HepG2 (cell line): ENCODE measurements around the gene SLC22A23. TPM values are rescaled to one million over a fixed set of nuclear protein-coding genes. Genes with fewer than 3 reads are reported as not detected.

Experiments
- ATAC-seq: fragments of 200-7000 bp; cut with Tn5 transposase; 3 replicates; pipeline ENCODE4 v1.9.1; 2020; ENCODE audit warnings: mild to moderate bottlenecking, moderate library complexity
- BruUV-seq: library from RNA; stranded (reverse); fragments of 400-500 nt; replicated peaks from 2 replicates; lab custom pipeline; 2021; lab: Mats Ljungman, UMichigan
- CTCF ChIA-PET: fragments of 300-600 bp; formaldehyde crosslinking; extraction: SDS; loops from one replicate; lab custom pipeline; 2021; ENCODE audit warnings: low total read pairs, inconsistent platforms, low intra/inter-chr PET ratio; lab: Yijun Ruan, JAX
- POLR2A ChIA-PET: fragments of 350-600 bp; sonication (Branson Sonifier 250); formaldehyde crosslinking; loops from one replicate; lab custom pipeline; 2020; ENCODE audit warnings: antibody characterized with exemption, inconsistent platforms; lab: Yijun Ruan, JAX
- DNase-seq: peaks from one replicate; pipeline ENCODE4 v3.0.0-alpha.2; 2015; ENCODE audit warnings: low spot score
- FAIRE-seq: peaks from 3 replicates; lab custom pipeline; 2011; peaks lifted over from hg19 to GRCh38; lab: Jason Lieb, UNC
- H2AFZ ChIP-seq: one replicate; pipeline ENCODE4 v1.6.1; 2011; ENCODE audit warnings: low read length, inconsistent platforms
- H3K27ac ChIP-seq: fragments of 300-600 bp; 3 replicates; pipeline ENCODE4 v1.8.0; 2011; ENCODE audit warnings: mixed run types, mild to moderate bottlenecking, mixed read lengths, low read length, inconsistent platforms; ENCODE audit not compliant: insufficient read depth; ENCODE audit errors: extremely low read length
- H3K27me3 ChIP-seq, 2 experiments: fragments of 200-600 bp in 1 of 2; 2 replicates in 1 of 2; 3 replicates in 1 of 2; pipeline versions ENCODE4 v1.6.0 to v1.8.0; 2011; ENCODE audit warnings: low read length in 2 of 2, mild to moderate bottlenecking in 2 of 2, moderate library complexity in 2 of 2, inconsistent platforms in 1 of 2; ENCODE audit not compliant: insufficient read depth in 2 of 2, control insufficient read depth in 1 of 2
- H3K36me3 ChIP-seq, 2 experiments: fragments of 200-600 bp in 1 of 2; replicated peaks in 1 of 2; 2 replicates in 1 of 2; 3 replicates in 1 of 2; pipeline versions ENCODE4 v1.5.1 to v1.8.0; 2011; ENCODE audit warnings: low read length in 2 of 2, inconsistent platforms in 1 of 2; ENCODE audit not compliant: insufficient read depth in 2 of 2, control insufficient read depth in 1 of 2
- H3K4me1 ChIP-seq: 2 replicates; pipeline ENCODE4 v1.5.1; 2012; ENCODE audit warnings: low read length, inconsistent platforms; ENCODE audit not compliant: insufficient read depth
- H3K4me2 ChIP-seq: 2 replicates; pipeline ENCODE4 v1.6.0; 2011; ENCODE audit warnings: low read depth, low read length, inconsistent platforms
- H3K4me3 ChIP-seq, 3 experiments: fragments of 200-600 bp in 1 of 3; sonication (generic), shearing (Covaris generic) in 1 of 3; replicated peaks in 1 of 3; 2 replicates each; pipeline ENCODE4 v1.5.1; 2011 to 2016; ENCODE audit warnings: low read length in 3 of 3, inconsistent platforms in 2 of 3, low read depth in 2 of 3, mild to moderate bottlenecking in 2 of 3, control low read depth in 1 of 3, mixed read lengths in 1 of 3; ENCODE audit not compliant: insufficient read depth in 1 of 3
- H3K79me2 ChIP-seq: one replicate; pipeline ENCODE4 v1.6.1; 2011; ENCODE audit warnings: low read length, inconsistent platforms; ENCODE audit not compliant: insufficient read depth
- H3K9ac ChIP-seq: 2 replicates; pipeline ENCODE4 v1.6.0; 2011; ENCODE audit warnings: mild to moderate bottlenecking, low read depth, low read length, inconsistent platforms; ENCODE audit not compliant: insufficient read depth
- H3K9me3 ChIP-seq: 2 replicates; pipeline ENCODE4 v1.5.1; 2012; ENCODE audit warnings: mild to moderate bottlenecking, low read length
- H4K20me1 ChIP-seq: 2 replicates; pipeline ENCODE4 v1.6.0; 2011; ENCODE audit warnings: inconsistent platforms, mild to moderate bottlenecking, low read length, moderate library complexity; ENCODE audit not compliant: insufficient read depth
- RBM22 ChIP-seq: fragments of 200-400 bp; formaldehyde crosslinking; optimal IDR thresholded peaks from 2 replicates; pipeline ENCODE3; 2017; ENCODE audit warnings: mild to moderate bottlenecking, low read length, moderate library complexity
- ZBTB33 ChIP-seq: sonication (generic); formaldehyde crosslinking; IDR thresholded peaks from 2 replicates; pipeline ENCODE4 v1.4.0; 2020; ENCODE audit warnings: missing genetic modification reagents
- ZKSCAN1 ChIP-seq: fragments of 150-350 bp; IDR thresholded peaks from 2 replicates; pipeline ENCODE4 v1.6.1; 2014; ENCODE audit warnings: low read length
- WGBS: methylation state at CpG from one replicate; pipeline ENCODE4 v1.1.6; 2017; ENCODE audit warnings: low lambda C conversion rate; 5-methylcytosine and 5-hydroxymethylcytosine counted together
- in situ Hi-C: cut with HindIII; loops from 2 replicates; pipeline ENCODE4 v1.10.0; 2017; ENCODE audit warnings: low pct_unique_long_range_greater_than_20kb; ENCODE audit not compliant: extremely low pct_ligation_motif_present
- intact Hi-C: fragments of 100-400 bp; cut with micrococcal nuclease; formaldehyde crosslinking; loops from one replicate; pipeline ENCODE4 v1.10.0; 2022; ENCODE audit not compliant: unreplicated experiment
- polyA plus RNA-seq, 8 experiments: library from polyadenylated mRNA; depleted of rRNA in 3 of 8; stranded (reverse) in 7 of 8; unstranded in 1 of 8; fragments of >200 nt; fragmentation: Illumina TruSeq in 4 of 8; extraction: Trizol in 4 of 8; gene quantifications; 2 replicates each; pipeline versions ENCODE4 v1.2.1 to v1.2.3, GENCODE V29; 2011 to 2016; ENCODE audit warnings: low read depth in 4 of 8, missing spikeins in 1 of 8, mixed read lengths in 1 of 8; ENCODE audit not compliant: insufficient read depth in 1 of 8
- total RNA-seq, 5 experiments: library from RNA; depleted of rRNA; stranded (reverse); fragments of >200 nt; fragmentation: Illumina TruSeq; extraction: Trizol; gene quantifications; 2 replicates each; pipeline ENCODE4 v1.2.3, GENCODE V29; 2016; ENCODE audit warnings: low read depth in 1 of 5
- TF ChIP-seq, protein P1 (sequence below): sonication (generic); formaldehyde crosslinking; IDR thresholded peaks from 2 replicates; pipeline ENCODE4 v1.4.0; 2020; ENCODE audit warnings: mild to moderate bottlenecking, missing genetic modification reagents

SLC22A23 gene
- total and polyA plus RNA-seq, 2 of the 13 experiments (the other 11 are each of a cell fraction or from before 2014, with no cell fraction given), result 11.8 to 17.5 TPM

DNA sequence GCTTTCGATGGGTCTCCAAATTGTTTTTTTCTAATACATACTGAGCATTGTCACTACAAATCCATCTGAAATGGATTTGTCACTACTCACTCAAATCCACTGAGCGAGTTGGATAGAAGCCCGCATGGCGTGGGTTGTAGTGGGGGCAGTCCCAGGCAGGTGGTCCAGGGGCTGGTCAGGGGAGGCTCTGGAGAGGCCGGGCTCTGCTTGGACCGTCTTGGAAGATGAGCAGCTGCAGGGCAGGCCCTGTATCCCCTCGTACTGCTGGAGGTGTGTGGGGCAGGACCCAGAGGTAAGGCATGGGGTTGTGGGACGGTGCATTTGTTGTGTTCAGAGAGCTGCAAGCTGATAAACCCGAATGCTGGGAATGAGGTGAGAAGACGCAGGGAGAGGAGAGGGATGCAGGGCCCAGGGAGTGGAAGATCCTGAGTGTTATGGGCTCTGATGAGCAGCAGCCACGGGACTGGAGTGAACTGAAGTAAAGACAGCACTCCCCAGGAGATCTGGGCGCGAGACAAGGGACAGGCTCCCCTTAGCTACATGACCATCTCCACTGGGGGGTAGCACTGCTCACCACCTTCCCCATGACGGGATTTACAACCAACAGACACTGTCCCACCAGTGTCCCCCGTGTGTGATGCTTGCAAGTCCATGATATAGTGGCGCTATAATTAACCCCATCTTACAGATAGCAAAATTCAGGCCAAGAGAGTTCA lies 152.2 kb downstream of the SLC22A23 start:
- Histone ChIP-seq H3K27me3 (no peaks in the 10 kb centered on the region), H3K9ac (no peak overlapping the region), H3K27ac (no peak overlapping the region), H3K4me2 (no peak overlapping the region), H4K20me1 (no peaks in the 10 kb centered on the region), H3K9me3 (no peaks in the 10 kb centered on the region), H3K79me2 (no peaks in the 10 kb centered on the region), H3K4me1 (no peaks in the 10 kb centered on the region), H2AFZ (no peak overlapping the region), H3K4me3 (no peak overlapping the region), H3K36me3 (peaks cover 26 to 60% of the 10 kb centered on the region in 2 experiments)
- FAIRE-seq (no peak), DNase-seq (no peak), ATAC-seq (peak; percentile 15; the same call in 2 of the 3 replicates)
- 97% methylated on average over 16 of the region's 16 CpGs for WGBS
- ChIA-PET POLR2A (no interaction called here), CTCF (no interaction called here)
- no TSS peak for BruUV-seq
- in situ Hi-C loops, result no loop called here
- intact Hi-C loops, result no loop called here
- TF ChIP-seq ZBTB33 (CRISPR knock-in tag), result 0 out of 2 replicates have a peak, but pooled peaks have one; percentile 34
- TF ChIP-seq, protein P1, sequence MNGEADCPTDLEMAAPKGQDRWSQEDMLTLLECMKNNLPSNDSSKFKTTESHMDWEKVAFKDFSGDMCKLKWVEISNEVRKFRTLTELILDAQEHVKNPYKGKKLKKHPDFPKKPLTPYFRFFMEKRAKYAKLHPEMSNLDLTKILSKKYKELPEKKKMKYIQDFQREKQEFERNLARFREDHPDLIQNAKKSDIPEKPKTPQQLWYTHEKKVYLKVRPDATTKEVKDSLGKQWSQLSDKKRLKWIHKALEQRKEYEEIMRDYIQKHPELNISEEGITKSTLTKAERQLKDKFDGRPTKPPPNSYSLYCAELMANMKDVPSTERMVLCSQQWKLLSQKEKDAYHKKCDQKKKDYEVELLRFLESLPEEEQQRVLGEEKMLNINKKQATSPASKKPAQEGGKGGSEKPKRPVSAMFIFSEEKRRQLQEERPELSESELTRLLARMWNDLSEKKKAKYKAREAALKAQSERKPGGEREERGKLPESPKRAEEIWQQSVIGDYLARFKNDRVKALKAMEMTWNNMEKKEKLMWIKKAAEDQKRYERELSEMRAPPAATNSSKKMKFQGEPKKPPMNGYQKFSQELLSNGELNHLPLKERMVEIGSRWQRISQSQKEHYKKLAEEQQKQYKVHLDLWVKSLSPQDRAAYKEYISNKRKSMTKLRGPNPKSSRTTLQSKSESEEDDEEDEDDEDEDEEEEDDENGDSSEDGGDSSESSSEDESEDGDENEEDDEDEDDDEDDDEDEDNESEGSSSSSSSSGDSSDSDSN (CRISPR knock-in tag), result 0 out of 2 replicates have a peak, but pooled peaks have one; percentile 9
- TF ChIP-seq RBM22, result peak; percentile 66
- no peak for TF ChIP-seq ZKSCAN1
